Amniotic stem cell (primary cell): ENCODE data around the gene FGD2.
A peak's percentile ranks its signal among the peaks of the same experiment; 100 is the strongest.

Experiments
- DNase-seq: peaks from one replicate; lab custom pipeline; 2025; lab: John Stamatoyannopoulos, UW

The FGD2 gene

GRCh38 chr6:37018198-37019064 lies 13.0 kb downstream of the FGD2 start:
- DNase-seq: peak; percentile 72

- no peak for DNase-seq
Observed at GRCh38 chr6:37019065-37019450, 13.6 kb downstream of the FGD2 start.

- DNase-seq: no peak
Observed at GRCh38 chr6:37020381-37020780, 14.9 kb downstream of the FGD2 start.

GRCh38 chr6:37020812-37021211 lies 15.4 kb downstream of the FGD2 start:
- DNase-seq: no peak

GRCh38 chr6:37021356-37022129 lies 16.1 kb downstream of the FGD2 start:
- no peak for DNase-seq

GRCh38 chr6:37022135-37022863 lies 16.8 kb downstream of the FGD2 start:
- no peak for DNase-seq

GRCh38 chr6:37024656-37025337 lies 19.3 kb downstream of the FGD2 start:
- DNase-seq: no peak

- DNase-seq: no peak
Observed at GRCh38 chr6:37025621-37026466, 20.4 kb downstream of the FGD2 start.

GRCh38 chr6:37027036-37027720 lies 21.7 kb downstream of the FGD2 start:
- DNase-seq: no peak

GRCh38 chr6:37027811-37028469 lies 22.5 kb downstream of the FGD2 start:
- DNase-seq: no peak

GRCh38 chr6:37029249-37029971 lies 24.0 kb downstream of the FGD2 start:
- DNase-seq: peak; percentile 60

- no peak for DNase-seq
Observed at GRCh38 chr6:37030599-37030998, 25.1 kb downstream of the FGD2 start.

- DNase-seq: no peak
Observed at GRCh38 chr6:37032239-37032638, 26.8 kb downstream of the FGD2 start.

GRCh38 chr6:37033255-37033654 lies 27.8 kb downstream of the FGD2 start:
- DNase-seq: no peak

- no peak for DNase-seq
Observed at GRCh38 chr6:37033819-37034795, 28.7 kb downstream of the FGD2 start.

GRCh38 chr6:37036146-37036545 lies 30.7 kb downstream of the FGD2 start:
- DNase-seq: no peak

GRCh38 chr6:37038292-37039198 lies 33.1 kb downstream of the FGD2 start:
- no peak for DNase-seq
